CD4-positive, alpha-beta T cell treated with Interleukin-4 for 4 hours (primary cell): Measurements from ENCODE around the gene CCDC117.

ENCODE experiments used
- DNase-seq: peaks from one replicate; pipeline ENCODE4 v3.0.0-alpha.2; 2020

Gene CCDC117

GRCh38 chr22:28771195-28771791 is 1.2 kb upstream of the CCDC117 start:
- DNase-seq, result no peak

GRCh38 chr22:28773461-28773867 is 969 bp downstream of the CCDC117 start:
- DNase-seq, result peak; percentile 35

- no peak for DNase-seq
Observed at GRCh38 chr22:28774378-28774777, 1.9 kb downstream of the CCDC117 start.

- DNase-seq, result no peak
Observed at GRCh38 chr22:28779833-28780232, 7.3 kb downstream of the CCDC117 start.

GRCh38 chr22:28780296-28780695 is 7.8 kb downstream of the CCDC117 start:
- no peak for DNase-seq

- DNase-seq, result no peak
Observed at GRCh38 chr22:28783786-28784671, 11.5 kb downstream of the CCDC117 start.

- no peak for DNase-seq
Observed at GRCh38 chr22:28788601-28789000, 16.1 kb downstream of the CCDC117 start.

GRCh38 chr22:28791124-28791523 is 18.6 kb downstream of the CCDC117 start:
- no peak for DNase-seq

- DNase-seq, result no peak
Observed at GRCh38 chr22:28791841-28792490, 19.5 kb downstream of the CCDC117 start.

GRCh38 chr22:28792491-28793383 is 20.2 kb downstream of the CCDC117 start:
- no peak for DNase-seq

- no peak for DNase-seq
Observed at GRCh38 chr22:28793976-28794584, 21.6 kb downstream of the CCDC117 start.

- DNase-seq, result no peak
Observed at GRCh38 chr22:28795071-28795693, 22.7 kb downstream of the CCDC117 start.

GRCh38 chr22:28795932-28796856 is 23.7 kb downstream of the CCDC117 start:
- DNase-seq, result no peak

GRCh38 chr22:28798810-28799605 is 26.5 kb downstream of the CCDC117 start:
- peak; percentile 83 for DNase-seq

GRCh38 chr22:28799606-28800307 is 27.3 kb downstream of the CCDC117 start:
- peak; percentile 14 for DNase-seq

- peak; percentile 90 for DNase-seq
Observed at GRCh38 chr22:28800308-28801041, 28.0 kb downstream of the CCDC117 start, which contains the start of gene XBP1. Gene XBP1 (minus strand): TSS chr22:28800569.

- DNase-seq, result no peak
Observed at GRCh38 chr22:28801845-28802594, 29.5 kb downstream of the CCDC117 start.
